HCT116 (cell line): Measurements from ENCODE around the gene NCR3LG1. TPM values are rescaled to one million over a fixed set of nuclear protein-coding genes. Genes with fewer than 3 reads are reported as not detected.

Experiments
- ATAC-seq: fragments of 200-7000 bp; cut with Tn5 transposase; 2 replicates; pipeline ENCODE4 v1.9.1; 2020; ENCODE audit warnings: mild to moderate bottlenecking, moderate library complexity
- BruUV-seq: library from RNA; stranded (reverse); fragments of 400-500 nt; replicated peaks from 2 replicates; lab custom pipeline; 2021; lab: Mats Ljungman, UMichigan
- CTCF ChIA-PET: fragments of 300-600 bp; sonication (Branson Sonifier 250); formaldehyde crosslinking; loops from one replicate; lab custom pipeline; 2021; ENCODE audit warnings: antibody characterized with exemption; lab: Charles Lee
- POLR2A ChIA-PET: fragments of 300-600, 350-600 bp; sonication (Branson Sonifier 250); formaldehyde crosslinking; loops from one replicate; lab custom pipeline; 2021; ENCODE audit warnings: antibody characterized with exemption; lab: Charles Lee
- RAD21 ChIA-PET, 2 experiments: fragments of 300-600 bp; sonication (Branson Sonifier 250); formaldehyde crosslinking; loops; one replicate each; lab custom pipeline; 2023; ENCODE audit warnings: low total read pairs in 2 of 2; ENCODE audit not compliant: uncharacterized antibody in 2 of 2, unreplicated experiment in 2 of 2, low non-redundant PET in 1 of 2; lab: Charles Lee
- DNase-seq: peaks from one replicate; pipeline ENCODE4 v3.0.0-alpha.2; 2010; ENCODE audit warnings: low read depth, low spot score
- H2AFZ ChIP-seq: fragments of 200-600 bp; shearing (Covaris generic), sonication (generic); 2 replicates; pipeline ENCODE4 v1.6.1; 2017; ENCODE audit warnings: low read depth, mixed run types, mixed read lengths, antibody characterized with exemption, low read length; ENCODE audit not compliant: poor library complexity, severe bottlenecking
- H3K27ac ChIP-seq: 2 replicates; pipeline ENCODE4 v1.5.1; 2012; ENCODE audit warnings: low read depth, low read length
- H3K27me3 ChIP-seq: fragments of 200-600 bp; sonication (generic); 2 replicates; pipeline ENCODE4 v1.6.1; 2016; ENCODE audit warnings: mixed run types, low read length, mixed read lengths; ENCODE audit not compliant: insufficient read depth
- H3K36me3 ChIP-seq, 2 experiments: fragments of 200-500 bp in 1 of 2; fragments of 200-600 bp in 1 of 2; sonication (Bioruptor generic) in 1 of 2; sonication (generic) in 1 of 2; 2 replicates each; pipeline versions ENCODE4 v1.5.1 to v1.6.1; 2014 to 2016; ENCODE audit warnings: low read length in 2 of 2, inconsistent platforms in 1 of 2, mixed read lengths in 1 of 2, mixed run types in 1 of 2; ENCODE audit not compliant: insufficient read depth in 2 of 2, control insufficient read depth in 1 of 2
- H3K4me1 ChIP-seq, 2 experiments: fragments of 200-600 bp in 1 of 2; sonication (generic) in 1 of 2; 2 replicates each; pipeline versions ENCODE4 v1.5.1 to v1.6.1; 2012 to 2017; ENCODE audit warnings: low read length in 2 of 2, inconsistent platforms in 1 of 2, mild to moderate bottlenecking in 1 of 2, mixed read lengths in 1 of 2, mixed run types in 1 of 2, moderate library complexity in 1 of 2; ENCODE audit not compliant: insufficient read depth in 2 of 2, control insufficient read depth in 1 of 2
- H3K4me2 ChIP-seq: fragments of 200-600 bp; sonication (generic); 2 replicates; pipeline ENCODE4 v1.6.1; 2017; ENCODE audit warnings: mixed run types, low read length, mixed read lengths
- H3K4me3 ChIP-seq, 2 experiments: fragments of 200-600 bp in 1 of 2; sonication (generic) in 1 of 2; replicated peaks in 1 of 2; 2 replicates each; pipeline ENCODE4 v1.5.1; 2011 to 2016; ENCODE audit warnings: low read length in 2 of 2, control low read depth in 1 of 2, low read depth in 1 of 2, mild to moderate bottlenecking in 1 of 2, mixed read lengths in 1 of 2, mixed run types in 1 of 2
- H3K79me2 ChIP-seq: fragments of 200-600 bp; sonication (generic); 2 replicates; pipeline ENCODE4 v1.6.1; 2017; ENCODE audit warnings: mild to moderate bottlenecking, mixed run types, low read length, moderate library complexity, mixed read lengths; ENCODE audit not compliant: insufficient read depth
- H3K9ac ChIP-seq: fragments of 200-600 bp; sonication (generic); 2 replicates; pipeline ENCODE4 v1.6.1; 2016; ENCODE audit warnings: low read length, mixed read lengths
- H3K9me2 ChIP-seq: fragments of 200-600 bp; sonication (generic), shearing (Covaris generic); 2 replicates; pipeline ENCODE4 v1.6.1; 2017; ENCODE audit warnings: mixed run types, mild to moderate bottlenecking, moderate library complexity; ENCODE audit not compliant: insufficient read depth
- H3K9me3 ChIP-seq, 2 experiments: fragments of 200-500 bp in 1 of 2; fragments of 200-600 bp in 1 of 2; sonication (Bioruptor generic) in 1 of 2; sonication (generic) in 1 of 2; 2 replicates each; pipeline ENCODE4 v1.6.1; 2014 to 2017; ENCODE audit warnings: low read length in 2 of 2, mixed read lengths in 2 of 2, inconsistent platforms in 1 of 2, low read depth in 1 of 2, mild to moderate bottlenecking in 1 of 2, mixed run types in 1 of 2, moderate library complexity in 1 of 2; ENCODE audit not compliant: control insufficient read depth in 1 of 2, insufficient read depth in 1 of 2
- H4K20me1 ChIP-seq: fragments of 200-600 bp; sonication (generic), shearing (Covaris generic); 2 replicates; pipeline ENCODE4 v1.6.1; 2017; ENCODE audit warnings: mixed run types, mild to moderate bottlenecking, moderate library complexity; ENCODE audit not compliant: insufficient read depth
- ATF3 ChIP-seq: IDR thresholded peaks from 2 replicates; pipeline ENCODE4 v1.6.1; 2012
- CBX3 ChIP-seq: IDR thresholded peaks from 2 replicates; pipeline ENCODE4 v1.6.1; 2012; ENCODE audit warnings: low read depth
- ELF1 ChIP-seq: IDR thresholded peaks from 2 replicates; pipeline ENCODE4 v1.6.1; 2012; ENCODE audit warnings: low read depth, borderline replicate concordance
- EZH2phosphoT487 ChIP-seq: fragments of 200-600 bp; IDR thresholded peaks from 2 replicates; pipeline ENCODE4 v1.6.1; 2018; ENCODE audit warnings: antibody characterized with exemption, borderline replicate concordance
- JUND ChIP-seq: IDR thresholded peaks from 2 replicates; pipeline ENCODE4 v1.6.1; 2012
- MAX ChIP-seq: IDR thresholded peaks from 2 replicates; pipeline ENCODE4 v1.6.1; 2012
- RAD21 ChIP-seq: IDR thresholded peaks from 2 replicates; pipeline ENCODE4 v1.6.1; 2012; ENCODE audit warnings: low read depth, mild to moderate bottlenecking
- REST ChIP-seq: IDR thresholded peaks from 2 replicates; pipeline ENCODE4 v1.6.1; 2012; ENCODE audit warnings: low read depth
- YY1 ChIP-seq: IDR thresholded peaks from 2 replicates; pipeline ENCODE4 v1.6.1; 2011; ENCODE audit warnings: low read length, low read depth, moderate library complexity, mild to moderate bottlenecking; ENCODE audit not compliant: insufficient replicate concordance; ENCODE audit errors: extremely low read depth
- ZBTB33 ChIP-seq: IDR thresholded peaks from 2 replicates; pipeline ENCODE4 v1.6.1; 2011; ENCODE audit warnings: mild to moderate bottlenecking, low read length, moderate library complexity; ENCODE audit not compliant: insufficient replicate concordance; ENCODE audit errors: extremely low read depth
- ZFX ChIP-seq: fragments of 450-650 bp; IDR thresholded peaks from 2 replicates; pipeline ENCODE4 v1.6.1; 2017
- ZNF274 ChIP-seq: fragments of 200-500 bp; sonication (Bioruptor generic); IDR thresholded peaks from 2 replicates; pipeline ENCODE4 v1.6.1; 2014; ENCODE audit warnings: mild to moderate bottlenecking, low read depth, low read length, inconsistent platforms
- intact Hi-C: fragments of 100-400 bp; cut with micrococcal nuclease; formaldehyde crosslinking; loops from 2 replicates; pipeline ENCODE4 v1.10.0; 2022
- total RNA-seq: library from RNA; stranded (reverse); gene quantifications from one replicate; pipeline ENCODE4 v1.2.1, GENCODE V29; 2021; ENCODE audit not compliant: unreplicated experiment

Gene NCR3LG1
- total RNA-seq, 1 experiment from 2014 or later: 1.5 TPM

- no peak overlapping the region for H2AFZ ChIP-seq
- H3K36me3 ChIP-seq: no peaks in the 10 kb centered on the region
- H3K4me2 ChIP-seq: no peak overlapping the region
- no peaks in the 10 kb centered on the region for H3K9me2 ChIP-seq
- H3K79me2 ChIP-seq: no peaks in the 10 kb centered on the region
- no peak for DNase-seq
- H3K27me3 ChIP-seq: no peaks in the 10 kb centered on the region
- ChIA-PET POLR2A (no interaction called here), RAD21 (no interaction called here), CTCF (no interaction called here)
- no peaks in the 10 kb centered on the region for H3K9me3 ChIP-seq
- no peaks in the 10 kb centered on the region for H4K20me1 ChIP-seq
- TF ChIP-seq ATF3: no peak
- no TSS peak for BruUV-seq
- no peak overlapping the region for H3K27ac ChIP-seq
- H3K4me1 ChIP-seq: peaks cover 0 to 12% of the 10 kb centered on the region in 2 experiments; a peak in 3 of 4 replicates
- intact Hi-C loops: no loop called here
- peak; percentile 48 for ATAC-seq
- no peak overlapping the region for H3K4me3 ChIP-seq
- H3K9ac ChIP-seq: no peak overlapping the region
Observed at GRCh38 chr11:17407575-17407974, 56.0 kb downstream of the NCR3LG1 start.

- no TSS peak for BruUV-seq
- H3K9me2 ChIP-seq: no peaks in the 10 kb centered on the region
- no peak for ATAC-seq
- ChIA-PET RAD21 (no interaction called here), POLR2A (no interaction called here), CTCF (no interaction called here)
- no peak overlapping the region for H3K4me2 ChIP-seq
- no peak overlapping the region for H3K9ac ChIP-seq
- H4K20me1 ChIP-seq: no peaks in the 10 kb centered on the region
- no peaks in the 10 kb centered on the region for H3K79me2 ChIP-seq
- peaks cover 0 to 12% of the 10 kb centered on the region in 2 experiments; a peak in 3 of 4 replicates for H3K4me1 ChIP-seq
- no peak overlapping the region for H2AFZ ChIP-seq
- no peaks in the 10 kb centered on the region; the same call in 1 of the 2 replicates for H3K27me3 ChIP-seq
- intact Hi-C loops: no loop called here
- no peak overlapping the region for H3K27ac ChIP-seq
- no peaks in the 10 kb centered on the region for H3K9me3 ChIP-seq
- no peaks in the 10 kb centered on the region for H3K36me3 ChIP-seq
- DNase-seq: no peak
- H3K4me3 ChIP-seq: no peak overlapping the region
- TF ChIP-seq JUND (no peak), ELF1 (no peak), REST (no peak), EZH2phosphoT487 (no peak), MAX (no peak), YY1 (no peak), ZBTB33 (no peak), ZFX (no peak), ZNF274 (no peak), CBX3 (no peak), ATF3 (no peak), RAD21 (no peak)
Observed at GRCh38 chr11:17408026-17408425, 56.4 kb downstream of the NCR3LG1 start.
